GM12878 (cell line): ENCODE data around the gene ARSJ. TPM values are rescaled to one million over a fixed set of nuclear protein-coding genes. Genes with fewer than 3 reads are reported as not detected.

Experiments
- ATAC-seq: fragments of 200-7000 bp; cut with Tn5 transposase; 3 replicates; pipeline ENCODE4 v1.9.1; 2020; ENCODE audit warnings: mild to moderate bottlenecking, moderate library complexity
- BruUV-seq: library from RNA; stranded (reverse); fragments of 400-500 nt; replicated peaks from 2 replicates; lab custom pipeline; 2021; lab: Mats Ljungman, UMichigan
- CTCF ChIA-PET: fragments of 300-600 bp; sonication (Branson Sonifier 250); formaldehyde crosslinking; extraction: SDS; loops from one replicate; lab custom pipeline; 2021; ENCODE audit warnings: inconsistent platforms; lab: Yijun Ruan, JAX
- POLR2A ChIA-PET: fragments of 350-600 bp; formaldehyde crosslinking; extraction: SDS; loops from one replicate; lab custom pipeline; 2021; ENCODE audit warnings: inconsistent platforms; lab: Charles Lee
- RAD21 ChIA-PET: fragments of 300-600 bp; sonication (Branson Sonifier 250); formaldehyde crosslinking; loops from one replicate; lab custom pipeline; 2023; ENCODE audit warnings: antibody characterized with exemption; ENCODE audit not compliant: unreplicated experiment; lab: Charles Lee
- SMC1A ChIA-PET: fragments of 300-600 bp; sonication (Branson Sonifier 250); formaldehyde crosslinking; loops from one replicate; lab custom pipeline; 2023; ENCODE audit not compliant: unreplicated experiment, uncharacterized antibody; lab: Charles Lee
- DNase-seq: peaks from one replicate; pipeline ENCODE4 v3.0.0-alpha.2; 2011; ENCODE audit warnings: low read depth, low spot score
- FAIRE-seq: peaks from 3 replicates; lab custom pipeline; 2011; peaks lifted over from hg19 to GRCh38; lab: Jason Lieb, UNC
- H2AFZ ChIP-seq: 2 replicates; pipeline ENCODE4 v1.6.0; 2011; ENCODE audit warnings: low read depth, low read length, control low read depth; ENCODE audit not compliant: control insufficient read depth
- H3K27ac ChIP-seq: 2 replicates; pipeline ENCODE4 v1.5.1; 2011; ENCODE audit warnings: control low read depth; ENCODE audit not compliant: control insufficient read depth, insufficient read depth
- H3K27me3 ChIP-seq, 2 experiments: replicated peaks in 1 of 2; 2 replicates each; pipeline versions ENCODE4 v1.6.0 to v1.6.1; 2011; ENCODE audit warnings: low read length in 1 of 2; ENCODE audit not compliant: control insufficient read depth in 2 of 2, insufficient read depth in 2 of 2
- H3K36me3 ChIP-seq, 2 experiments: 2 replicates each; pipeline ENCODE4 v1.5.1; 2011; ENCODE audit warnings: low read length in 1 of 2; ENCODE audit not compliant: control insufficient read depth in 2 of 2, insufficient read depth in 2 of 2
- H3K4me1 ChIP-seq: 2 replicates; pipeline ENCODE4 v1.6.1; 2011; ENCODE audit warnings: mild to moderate bottlenecking, low read length, moderate library complexity, mixed read lengths; ENCODE audit not compliant: control insufficient read depth, insufficient read depth
- H3K4me2 ChIP-seq: 2 replicates; pipeline ENCODE4 v1.6.0; 2011; ENCODE audit warnings: control low read depth; ENCODE audit not compliant: control insufficient read depth, insufficient read depth
- H3K4me3 ChIP-seq: fragments of 200-600 bp; sonication (generic); 2 replicates; pipeline ENCODE4 v1.5.1; 2016
- H3K79me2 ChIP-seq: 2 replicates; pipeline ENCODE4 v1.6.0; 2011; ENCODE audit warnings: low read length; ENCODE audit not compliant: control insufficient read depth, insufficient read depth
- H3K9ac ChIP-seq: 2 replicates; pipeline ENCODE4 v1.8.0; 2011; ENCODE audit warnings: low read length, control low read depth, mixed read lengths; ENCODE audit not compliant: control insufficient read depth, insufficient read depth
- H3K9me3 ChIP-seq: replicated peaks from 3 replicates; pipeline ENCODE4 v1.5.1; 2011; ENCODE audit warnings: mild to moderate bottlenecking, low read length; ENCODE audit not compliant: control insufficient read depth, insufficient read depth
- H4K20me1 ChIP-seq: 2 replicates; pipeline ENCODE4 v1.6.0; 2011; ENCODE audit not compliant: control insufficient read depth, insufficient read depth
- BCLAF1 ChIP-seq: fragments of 450-650 bp; IDR thresholded peaks from 2 replicates; pipeline ENCODE4 v1.6.1; 2017; ENCODE audit warnings: antibody characterized with exemption, mild to moderate bottlenecking, moderate library complexity
- CBX3 ChIP-seq: fragments of 200-600 bp; sonication (generic); IDR thresholded peaks from 2 replicates; pipeline ENCODE4 v1.6.1; 2016; ENCODE audit warnings: low read depth, borderline replicate concordance
- ETV6 ChIP-seq, 2 experiments: fragments of 450-650 bp in 1 of 2; IDR thresholded peaks in 1 of 2; conservative IDR thresholded peaks in 1 of 2; 2 replicates each; pipeline ENCODE4 v1.6.1; 2014; ENCODE audit warnings: antibody characterized with exemption in 1 of 2, borderline replicate concordance in 1 of 2, low read depth in 1 of 2, mild to moderate bottlenecking in 1 of 2, moderate library complexity in 1 of 2
- IKZF1 ChIP-seq: fragments of 450-650 bp; conservative IDR thresholded peaks from 2 replicates; pipeline ENCODE4 v1.6.1; 2017; ENCODE audit warnings: antibody characterized with exemption, mild to moderate bottlenecking
- IRF3 ChIP-seq: fragments of 450-650 bp; IDR thresholded peaks from 2 replicates; pipeline ENCODE4 v1.6.1; 2014; ENCODE audit warnings: mild to moderate bottlenecking
- MEF2B ChIP-seq: fragments of 450-650 bp; IDR thresholded peaks from 2 replicates; pipeline ENCODE4 v1.6.1; 2018; ENCODE audit warnings: mild to moderate bottlenecking, moderate library complexity; ENCODE audit not compliant: partially characterized antibody, poor library complexity, severe bottlenecking
- PAX8 ChIP-seq: fragments of 450-650 bp; IDR thresholded peaks from 2 replicates; pipeline ENCODE4 v1.6.1; 2017; ENCODE audit warnings: mild to moderate bottlenecking, moderate library complexity
- POLR2A ChIP-seq: IDR thresholded peaks from 2 replicates; pipeline ENCODE4 v1.6.1; 2011; ENCODE audit warnings: low read depth, mild to moderate bottlenecking, low read length
- POLR2AphosphoS5 ChIP-seq: IDR thresholded peaks from 2 replicates; pipeline ENCODE4 v1.6.1; 2011; ENCODE audit warnings: mild to moderate bottlenecking, low read length, inconsistent platforms
- POU2F2 ChIP-seq: IDR thresholded peaks from 3 replicates; pipeline ENCODE4 v1.6.1; 2011; ENCODE audit warnings: low read depth, mild to moderate bottlenecking, low read length, borderline replicate concordance
- RAD51 ChIP-seq: fragments of 450-650 bp; IDR thresholded peaks from 2 replicates; pipeline ENCODE4 v1.6.1; 2016; ENCODE audit warnings: moderate library complexity, mild to moderate bottlenecking, inconsistent platforms
- RBBP5 ChIP-seq: fragments of 200-600 bp; sonication (generic); conservative IDR thresholded peaks from 2 replicates; pipeline ENCODE4 v1.6.1; 2016
- SRF ChIP-seq, 2 experiments: IDR thresholded peaks; 2 replicates each; pipeline ENCODE4 v1.6.1; 2011; ENCODE audit warnings: low read depth in 2 of 2, low read length in 2 of 2, mild to moderate bottlenecking in 1 of 2, moderate library complexity in 1 of 2
- TCF12 ChIP-seq: IDR thresholded peaks from 2 replicates; pipeline ENCODE4 v1.6.1; 2011; ENCODE audit warnings: low read depth, mild to moderate bottlenecking, low read length
- ZNF592 ChIP-seq: fragments of 450-650 bp; IDR thresholded peaks from 2 replicates; pipeline ENCODE4 v1.6.1; 2017; ENCODE audit warnings: mild to moderate bottlenecking, moderate library complexity
- ZZZ3 ChIP-seq: IDR thresholded peaks from 2 replicates; pipeline ENCODE4 v1.6.1; 2011; ENCODE audit warnings: low read depth; ENCODE audit not compliant: control insufficient read depth, insufficient read length
- WGBS: methylation state at CpG from one replicate; pipeline ENCODE4 v1.1.6; 2016; ENCODE audit warnings: low lambda C conversion rate; ENCODE audit not compliant: insufficient replicate concordance, insufficient coverage; ENCODE audit errors: missing lambda C conversion rate; 5-methylcytosine and 5-hydroxymethylcytosine counted together
- in situ Hi-C: fragments of 300-500 bp; cut with MboI; formaldehyde crosslinking; loops from 9 replicates; pipeline ENCODE4 v1.14.3; 2018; ENCODE audit warnings: mixed read lengths
- intact Hi-C: fragments of 100-400 bp; cut with micrococcal nuclease; formaldehyde crosslinking; loops from one replicate; pipeline ENCODE4 v1.14.2; 2022; ENCODE audit not compliant: unreplicated experiment
- polyA plus RNA-seq, 11 experiments: library from polyadenylated mRNA; depleted of rRNA in 4 of 11; unstranded in 6 of 11; stranded (reverse) in 5 of 11; fragments of >200 nt; fragmentation: Nextera tagmentation in 4 of 11; fragmentation: Illumina TruSeq in 1 of 11; extraction: Ambion mirVana in 4 of 11; extraction: Trizol in 1 of 11; gene quantifications; 1 replicate in 1 of 11; 2 replicates in 10 of 11; pipeline versions ENCODE4 v1.2.1 to v1.2.3, GENCODE V29; 2011 to 2016; ENCODE audit warnings: inconsistent platforms in 2 of 11, missing spikeins in 2 of 11, low read depth in 1 of 11
- total RNA-seq, 4 experiments: library from RNA; depleted of rRNA in 3 of 4; stranded (reverse); fragments of >200 nt in 3 of 4; fragmentation: Illumina TruSeq in 1 of 4; extraction: Trizol in 1 of 4; gene quantifications; 2 replicates each; pipeline versions ENCODE4 v1.2.1 to v1.2.3, GENCODE V29; 2013 to 2021

ARSJ gene
- total and polyA plus RNA-seq, 10 of the 15 experiments (the other 5 are each of a cell fraction or from before 2014, with no cell fraction given): under 0.01 to 0.19 (median 0.04) TPM; not detected in 5

- TF ChIP-seq RAD51: no peak
- TF ChIP-seq IRF3: no peak
- TF ChIP-seq POLR2A: no peak
Measured at GRCh38 chr4:114019969-114020358, 40.5 kb upstream of the ARSJ start (continued).

GRCh38 chr4:114019276-114019968, 40.0 kb upstream of the ARSJ start:
- POLR2A ChIA-PET: no interaction called here
- DNase-seq (no peak), ATAC-seq (no peak), FAIRE-seq (no peak)
- Histone ChIP-seq H3K4me3 (no peak overlapping the region), H2AFZ (no peak overlapping the region), H3K4me1 (no peaks in the 10 kb centered on the region), H3K36me3 (no peaks in the 10 kb centered on the region), H3K9me3 (no peaks in the 10 kb centered on the region), H3K79me2 (no peaks in the 10 kb centered on the region), H3K9ac (no peak overlapping the region), H3K27ac (no peak overlapping the region), H3K4me2 (no peak overlapping the region), H3K27me3 (no peaks in the 10 kb centered on the region), H4K20me1 (no peaks in the 10 kb centered on the region)
- CTCF ChIA-PET: no interaction called here
- SMC1A ChIA-PET: no interaction called here
- in situ Hi-C loops (no loop called here), intact Hi-C loops (no loop called here)
- BruUV-seq: no TSS peak
- WGBS: 44% methylated on average over 2 of the region's 2 CpGs
- RAD21 ChIA-PET: no interaction called here
- no peak for TF ChIP-seq ETV6 (conservative IDR thresholded peaks at IDR 0.05 in 1 of 2, IDR thresholded peaks at IDR 0.05 in 1 of 2; ENCODE audit: borderline replicate concordance in 1 of 2, low read depth in 1 of 2)
- TF ChIP-seq TCF12: no peak
- TF ChIP-seq ZNF592: no peak
- no peak for TF ChIP-seq BCLAF1
- no peak for TF ChIP-seq MEF2B
- TF ChIP-seq RBBP5: no peak
- no peak for TF ChIP-seq PAX8
- TF ChIP-seq IKZF1: no peak
- TF ChIP-seq CBX3: no peak
- no peak for TF ChIP-seq POLR2AphosphoS5
- no peak for TF ChIP-seq ZZZ3
- no peak for TF ChIP-seq SRF (IDR thresholded peaks at IDR 0.05; ENCODE audit: low read depth in 2 of 2, low read length in 2 of 2)
- TF ChIP-seq POU2F2: no peak
